H1 (cell line): Measurements from ENCODE around the gene EHD4. TPM values are rescaled to one million over a fixed set of nuclear protein-coding genes. Genes with fewer than 3 reads are reported as not detected.

Experiments used
- CTCF ChIA-PET: fragments of 300-600 bp; sonication (Branson Sonifier 250); formaldehyde crosslinking; loops from one replicate; lab custom pipeline; 2021; ENCODE audit not compliant: partially characterized antibody; lab: Charles Lee
- POLR2A ChIA-PET: fragments of 300-600 bp; sonication (Branson Sonifier 250); formaldehyde crosslinking; loops from one replicate; lab custom pipeline; 2021; ENCODE audit warnings: inconsistent platforms; ENCODE audit not compliant: partially characterized antibody; lab: Charles Lee
- DNase-seq, 2 experiments: peaks; one replicate each; pipeline versions ENCODE4 v3.0.0 to v3.0.0-alpha.2; 2010 to 2022; ENCODE audit warnings: low spot score in 2 of 2, low read depth in 1 of 2, mixed read lengths in 1 of 2
- FAIRE-seq: peaks from 2 replicates; lab custom pipeline; 2011; peaks lifted over from hg19 to GRCh38; lab: Jason Lieb, UNC
- H2AFZ ChIP-seq: 2 replicates; pipeline ENCODE4 v1.8.1; 2012; ENCODE audit warnings: low read length, inconsistent platforms
- H2AK5ac ChIP-seq: 2 replicates; pipeline ENCODE4 v1.6.1; 2013; ENCODE audit warnings: low read depth, low read length
- H2BK120ac ChIP-seq: replicated peaks from 2 replicates; pipeline ENCODE3; 2013; ENCODE audit warnings: low read depth, low read length, inconsistent platforms
- H2BK12ac ChIP-seq: 2 replicates; pipeline ENCODE4 v1.6.1; 2013; ENCODE audit warnings: low read depth, low read length
- H2BK15ac ChIP-seq: 2 replicates; pipeline ENCODE4 v1.6.1; 2013; ENCODE audit warnings: low read length
- H2BK20ac ChIP-seq: 2 replicates; pipeline ENCODE4 v1.6.1; 2013; ENCODE audit warnings: low read length
- H2BK5ac ChIP-seq: 2 replicates; pipeline ENCODE4 v1.6.1; 2013; ENCODE audit warnings: low read depth, low read length
- H3K14ac ChIP-seq: 2 replicates; pipeline ENCODE4 v1.6.1; 2013; ENCODE audit warnings: inconsistent platforms; ENCODE audit not compliant: insufficient read length
- H3K18ac ChIP-seq: 2 replicates; pipeline ENCODE4 v1.6.1; 2013; ENCODE audit warnings: low read length; ENCODE audit errors: extremely low read depth
- H3K23ac ChIP-seq: 2 replicates; pipeline ENCODE4 v1.6.1; 2013; ENCODE audit warnings: inconsistent platforms; ENCODE audit not compliant: insufficient read length
- H3K23me2 ChIP-seq: 2 replicates; pipeline ENCODE4 v1.6.1; 2013; ENCODE audit warnings: low read depth, low read length
- H3K27ac ChIP-seq: 2 replicates; pipeline ENCODE4 v1.6.1; 2011; ENCODE audit warnings: low read depth, low read length, inconsistent platforms
- H3K27me3 ChIP-seq, 4 experiments: replicated peaks in 1 of 4; 1 replicate in 1 of 4; 2 replicates in 3 of 4; pipeline versions ENCODE4 v1.6.1 to v1.8.1; 2011 to 2013; ENCODE audit warnings: low read length in 3 of 4, mild to moderate bottlenecking in 3 of 4, inconsistent platforms in 2 of 4, mixed read lengths in 2 of 4, moderate library complexity in 1 of 4; ENCODE audit not compliant: control insufficient read depth in 3 of 4, insufficient read depth in 3 of 4; ENCODE audit errors: extremely low read depth in 1 of 4
- H3K36me3 ChIP-seq, 4 experiments: 2 replicates each; pipeline versions ENCODE4 v1.6.1 to v1.8.1; 2011 to 2013; ENCODE audit warnings: mild to moderate bottlenecking in 4 of 4, low read length in 3 of 4, moderate library complexity in 2 of 4, control low read depth in 1 of 4, inconsistent platforms in 1 of 4; ENCODE audit not compliant: insufficient read depth in 4 of 4, control insufficient read depth in 2 of 4
- H3K4ac ChIP-seq: replicated peaks from 2 replicates; pipeline ENCODE3; 2013; ENCODE audit warnings: low read length, low read depth, mixed read lengths, inconsistent platforms; ENCODE audit not compliant: insufficient read length
- H3K4me1 ChIP-seq, 4 experiments: replicated peaks in 1 of 4; 1 replicate in 1 of 4; 2 replicates in 3 of 4; pipeline versions ENCODE4 v1.6.1 to v1.8.1; 2011 to 2013; ENCODE audit warnings: low read length in 3 of 4, inconsistent platforms in 2 of 4, mixed read lengths in 1 of 4; ENCODE audit not compliant: insufficient read depth in 4 of 4, control insufficient read depth in 3 of 4
- H3K4me2 ChIP-seq, 2 experiments: 2 replicates each; pipeline versions ENCODE4 v1.6.1 to v1.8.1; 2011 to 2013; ENCODE audit warnings: low read depth in 2 of 2, low read length in 2 of 2, control low read depth in 1 of 2, inconsistent platforms in 1 of 2, mild to moderate bottlenecking in 1 of 2; ENCODE audit not compliant: insufficient read depth in 1 of 2
- H3K4me3 ChIP-seq, 4 experiments: fragments of 200-600, 300-600 bp in 1 of 4; sonication (generic), shearing (Covaris generic), sonication (Bioruptor Twin) in 1 of 4; 2 replicates each; pipeline versions ENCODE4 v1.5.1 to v1.8.1; 2011 to 2016; ENCODE audit warnings: low read length in 4 of 4, low read depth in 3 of 4, control low read depth in 2 of 4, inconsistent platforms in 2 of 4, mild to moderate bottlenecking in 2 of 4, mixed read lengths in 1 of 4, moderate library complexity in 1 of 4; ENCODE audit not compliant: insufficient read depth in 2 of 4; ENCODE audit errors: extremely low read depth in 1 of 4
- H3K56ac ChIP-seq: replicated peaks from 2 replicates; pipeline ENCODE3; 2013; ENCODE audit warnings: low read depth, mild to moderate bottlenecking, mixed read lengths, low read length, inconsistent platforms; ENCODE audit not compliant: insufficient read length
- H3K79me1 ChIP-seq: 2 replicates; pipeline ENCODE4 v1.6.1; 2013; ENCODE audit warnings: low read depth, low read length, control low read depth
- H3K79me2 ChIP-seq, 2 experiments: 2 replicates each; pipeline versions ENCODE4 v1.6.1 to v1.8.1; 2012 to 2013; ENCODE audit warnings: low read length in 2 of 2, mild to moderate bottlenecking in 2 of 2, inconsistent platforms in 1 of 2; ENCODE audit not compliant: insufficient read depth in 2 of 2, control insufficient read depth in 1 of 2
- H3K9ac ChIP-seq, 4 experiments: replicated peaks in 1 of 4; 1 replicate in 1 of 4; 2 replicates in 3 of 4; pipeline versions ENCODE4 v1.6.1 to v1.8.1; 2011 to 2013; ENCODE audit warnings: low read depth in 3 of 4, low read length in 3 of 4, control low read depth in 2 of 4, mild to moderate bottlenecking in 2 of 4, moderate library complexity in 2 of 4, inconsistent platforms in 1 of 4; ENCODE audit errors: extremely low read depth in 1 of 4
- H3K9me3 ChIP-seq, 2 experiments: 2 replicates each; pipeline versions ENCODE4 v1.6.1 to v1.8.1; 2012 to 2013; ENCODE audit warnings: mild to moderate bottlenecking in 2 of 2, moderate library complexity in 2 of 2, control low read depth in 1 of 2, inconsistent platforms in 1 of 2, low read depth in 1 of 2, low read length in 1 of 2, mixed read lengths in 1 of 2; ENCODE audit not compliant: insufficient read depth in 2 of 2
- H4K20me1 ChIP-seq, 2 experiments: replicated peaks in 1 of 2; 2 replicates each; pipeline versions ENCODE3 to v1.8.1; 2011 to 2013; ENCODE audit warnings: inconsistent platforms in 2 of 2, low read length in 2 of 2, mild to moderate bottlenecking in 1 of 2; ENCODE audit not compliant: insufficient read depth in 2 of 2, control insufficient read depth in 1 of 2
- H4K5ac ChIP-seq: 2 replicates; pipeline ENCODE4 v1.6.1; 2013; ENCODE audit warnings: low read length, low read depth, mixed read lengths, inconsistent platforms; ENCODE audit not compliant: insufficient read length
- H4K8ac ChIP-seq: 2 replicates; pipeline ENCODE4 v1.8.0; 2013; ENCODE audit warnings: mild to moderate bottlenecking, moderate library complexity, low read length, inconsistent platforms; ENCODE audit not compliant: insufficient read depth; ENCODE audit errors: extremely low read depth
- H4K91ac ChIP-seq: replicated peaks from 2 replicates; pipeline ENCODE3; 2013; ENCODE audit warnings: low read length, mixed read lengths, inconsistent platforms; ENCODE audit not compliant: insufficient read length
- CHD1 ChIP-seq: IDR thresholded peaks from 2 replicates; pipeline ENCODE4 v1.6.1; 2012; ENCODE audit warnings: low read depth, low read length, improper control_type of control experiment
- EGR1 ChIP-seq: IDR thresholded peaks from 2 replicates; pipeline ENCODE4 v1.6.1; 2011; ENCODE audit warnings: low read depth, low read length, borderline replicate concordance
- HDAC2 ChIP-seq, 2 experiments: fragments of 300-600 bp in 1 of 2; sonication (generic) in 1 of 2; IDR thresholded peaks; 2 replicates each; pipeline ENCODE4 v1.6.1; 2011 to 2012; ENCODE audit warnings: low read depth in 2 of 2, low read length in 2 of 2, mild to moderate bottlenecking in 2 of 2, moderate library complexity in 2 of 2, borderline replicate concordance in 1 of 2, inconsistent platforms in 1 of 2
- KDM1A ChIP-seq: fragments of 200-600, 300-600 bp; sonication (generic); IDR thresholded peaks from 2 replicates; pipeline ENCODE4 v1.7.1; 2016; ENCODE audit warnings: mild to moderate bottlenecking, low read length, borderline replicate concordance
- MAX ChIP-seq: IDR thresholded peaks from 2 replicates; pipeline ENCODE4 v1.6.1; 2012; ENCODE audit warnings: inconsistent platforms
- NANOG ChIP-seq: IDR thresholded peaks from 2 replicates; pipeline ENCODE4 v1.6.1; 2011; ENCODE audit warnings: low read length, low read depth, mild to moderate bottlenecking, inconsistent platforms; ENCODE audit not compliant: insufficient read depth, poor library complexity, severe bottlenecking
- POU5F1 ChIP-seq: IDR thresholded peaks from 2 replicates; pipeline ENCODE4 v1.6.1; 2011; ENCODE audit warnings: low read depth, mild to moderate bottlenecking, low read length, moderate library complexity
- RBBP5 ChIP-seq: IDR thresholded peaks from 2 replicates; pipeline ENCODE4 v1.7.1; 2012; ENCODE audit warnings: low read depth, mild to moderate bottlenecking, inconsistent platforms, low read length, moderate library complexity, borderline replicate concordance
- SIN3A ChIP-seq, 2 experiments: IDR thresholded peaks in 1 of 2; conservative IDR thresholded peaks in 1 of 2; 2 replicates each; pipeline ENCODE4 v1.6.1; 2011 to 2012; ENCODE audit warnings: low read length in 2 of 2, improper control_type of control experiment in 1 of 2, low read depth in 1 of 2, mild to moderate bottlenecking in 1 of 2
- SUZ12 ChIP-seq: fragments of 200-600 bp; sonication (generic); IDR thresholded peaks from 2 replicates; pipeline ENCODE4 v1.6.1; 2012; ENCODE audit warnings: mild to moderate bottlenecking, inconsistent platforms, low read length, moderate library complexity, mixed read lengths
- WGBS, 2 experiments: shearing (Covaris generic) in 1 of 2; methylation state at CpG; one replicate each; pipeline versions ENCODE4 v1.1.6 to v1.1.7; 2013 to 2015; ENCODE audit warnings: low lambda C conversion rate in 2 of 2, mixed read lengths in 2 of 2, inconsistent platforms in 1 of 2, low coverage in 1 of 2, missing lambda C conversion rate in 1 of 2; ENCODE audit not compliant: insufficient replicate concordance in 2 of 2, insufficient coverage in 1 of 2, insufficient read length in 1 of 2; ENCODE audit errors: extremely low coverage in 1 of 2, missing lambda C conversion rate in 1 of 2; 5-methylcytosine and 5-hydroxymethylcytosine counted together
- polyA plus RNA-seq, 7 experiments: library from polyadenylated mRNA; depleted of rRNA in 3 of 7; stranded (reverse) in 5 of 7; unstranded in 2 of 7; fragments of >200 nt in 5 of 7; fragments of 200-250 nt in 2 of 7; gene quantifications; 1 replicate in 5 of 7; 2 replicates in 1 of 7; 4 replicates in 1 of 7; pipeline versions ENCODE4 v1.2.1 to v1.2.3, GENCODE V29; 2011 to 2013; ENCODE audit warnings: missing spikeins in 2 of 7, mixed read lengths in 2 of 7
- total RNA-seq: library from RNA; stranded (reverse); fragmentation: NEBNext Ultra II Directional; extraction: Animal tissue kit (Norgen Biotek cat#: 25700); gene quantifications from 2 replicates; pipeline ENCODE4 v1.2.1, GENCODE V29; 2021

EHD4 gene
- total and polyA plus RNA-seq, 2 of the 8 experiments (the other 6 are each of a cell fraction or from before 2014, with no cell fraction given) = 17.5 to 24.5 TPM

GRCh38 chr15:41895957-41896356 lies 76.4 kb downstream of the EHD4 start:
- CTCF ChIA-PET = interaction anchor here (0.5 to 2.5 kb wide), 11 partner anchors 8 to 630 kb away, joined by 3 to 24 read pairs (median 4); no protein-coding TSS in a partner anchor
- WGBS, 2 experiments = 88% methylated on average over 1 of the region's 1 CpG; no CpG with 5 or more reads in 1 of the 2 experiments
- POLR2A ChIA-PET = interaction anchor here (1.8 kb wide), 1 partner anchor 10 kb away, joined by 6 read pairs; no protein-coding TSS in a partner anchor

More at GRCh38 chr15:41895957-41896356, 76.4 kb downstream of the EHD4 start:
- no peak overlapping the region for H2BK120ac ChIP-seq
- H2BK12ac ChIP-seq = no peak overlapping the region
- H2BK5ac ChIP-seq = no peak overlapping the region
- H3K23ac ChIP-seq = no peak overlapping the region
- H4K8ac ChIP-seq = no peak overlapping the region
- H2BK20ac ChIP-seq = no peak overlapping the region
- H3K9ac ChIP-seq = no peak overlapping the region
- no peaks in the 10 kb centered on the region for H3K9me3 ChIP-seq
- DNase-seq (no peak), FAIRE-seq (no peak)
- no peak overlapping the region for H3K27ac ChIP-seq
- H3K14ac ChIP-seq = no peak overlapping the region
- H3K79me1 ChIP-seq = no peaks in the 10 kb centered on the region
- no peak overlapping the region for H4K91ac ChIP-seq
- no peaks in the 10 kb centered on the region for H3K23me2 ChIP-seq
- no peak overlapping the region for H3K4me2 ChIP-seq
- no peak overlapping the region for H4K5ac ChIP-seq
- H3K27me3 ChIP-seq = no peaks in the 10 kb centered on the region
- H3K4me1 ChIP-seq = peaks cover 0 to 2% (median 0%) of the 10 kb centered on the region in 4 experiments; a peak in 1 of 7 replicates
- no peaks in the 10 kb centered on the region for H3K79me2 ChIP-seq
- peaks cover 3 to 10% (median 5%) of the 10 kb centered on the region in 4 experiments; a peak in 4 of 8 replicates for H3K36me3 ChIP-seq
- no peaks in the 10 kb centered on the region for H4K20me1 ChIP-seq
- H3K18ac ChIP-seq = no peak overlapping the region
- no peak overlapping the region for H2BK15ac ChIP-seq
- no peak overlapping the region for H2AK5ac ChIP-seq
- TF ChIP-seq MAX (no peak), EGR1 (no peak), CHD1 (no peak), SUZ12 (no peak), HDAC2 (IDR thresholded peaks at IDR 0.05; ENCODE audit: borderline replicate concordance in 1 of 2, low read depth in 2 of 2, low read length in 2 of 2) (0 out of 4 replicates have a peak, but pooled peaks of 1 of the 2 experiments have one; percentile 68), POU5F1 (no peak), RBBP5 (no peak), SIN3A (conservative IDR thresholded peaks at IDR 0.05 in 1 of 2, IDR thresholded peaks at IDR 0.05 in 1 of 2; ENCODE audit: low read depth in 1 of 2, low read length in 2 of 2) (no peak), KDM1A (peak; percentile 82), NANOG (no peak)
- no peak overlapping the region for H3K56ac ChIP-seq
- no peak overlapping the region for H3K4ac ChIP-seq
- no peak overlapping the region for H2AFZ ChIP-seq
- no peak overlapping the region for H3K4me3 ChIP-seq
